Trophoblast cell (in vitro differentiated cells and primary cell): ENCODE data around the gene PTGFRN.
"Not testable (repeated sequence)": the region's sequence is repeated elsewhere in the genome, so short reads cannot be mapped to it uniquely, and the experiment has no call there.

Experiments
- DNase-seq, 2 donors: peaks; one replicate each; pipeline ENCODE4 v3.0.0-alpha.2; 2016
- H2AFZ ChIP-seq: 2 replicates; pipeline ENCODE4 v1.6.1; 2013; ENCODE audit warnings: low read length, moderate library complexity, mild to moderate bottlenecking; ENCODE audit not compliant: insufficient read depth, poor library complexity
- H2AK5ac ChIP-seq: 2 replicates; pipeline ENCODE4 v1.6.1; 2013; ENCODE audit warnings: mild to moderate bottlenecking, low read length
- H2BK120ac ChIP-seq: 2 replicates; pipeline ENCODE4 v1.6.1; 2013; ENCODE audit warnings: low read length, mild to moderate bottlenecking, moderate library complexity; ENCODE audit not compliant: insufficient read depth, poor library complexity
- H2BK12ac ChIP-seq: 2 replicates; pipeline ENCODE4 v1.6.1; 2013; ENCODE audit warnings: mild to moderate bottlenecking, low read length, moderate library complexity
- H2BK5ac ChIP-seq: 2 replicates; pipeline ENCODE4 v1.6.1; 2013; ENCODE audit warnings: low read length, low read depth, moderate library complexity, mild to moderate bottlenecking; ENCODE audit not compliant: poor library complexity
- H3K14ac ChIP-seq: 2 replicates; pipeline ENCODE4 v1.6.1; 2013; ENCODE audit warnings: mild to moderate bottlenecking, low read length
- H3K18ac ChIP-seq: 2 replicates; pipeline ENCODE4 v1.6.1; 2013; ENCODE audit warnings: mild to moderate bottlenecking, low read length
- H3K23ac ChIP-seq: 2 replicates; pipeline ENCODE4 v1.6.1; 2013; ENCODE audit warnings: low read length
- H3K27ac ChIP-seq: 2 replicates; pipeline ENCODE4 v1.5.1; 2013; ENCODE audit warnings: low read depth, mild to moderate bottlenecking, inconsistent platforms, low read length, moderate library complexity
- H3K27me3 ChIP-seq: 2 replicates; pipeline ENCODE4 v1.6.1; 2013; ENCODE audit warnings: inconsistent platforms, mild to moderate bottlenecking, low read length, moderate library complexity; ENCODE audit not compliant: insufficient read depth
- H3K36me3 ChIP-seq, 2 experiments: 1 replicate in 1 of 2; 2 replicates in 1 of 2; pipeline ENCODE4 v1.6.1; 2013; ENCODE audit warnings: low read length in 2 of 2, mild to moderate bottlenecking in 2 of 2, moderate library complexity in 1 of 2; ENCODE audit not compliant: insufficient read depth in 2 of 2, control insufficient read depth in 1 of 2
- H3K4ac ChIP-seq: 2 replicates; pipeline ENCODE4 v1.6.1; 2013; ENCODE audit warnings: low read depth, mild to moderate bottlenecking, low read length, moderate library complexity
- H3K4me1 ChIP-seq, 2 experiments: 1 replicate in 1 of 2; 2 replicates in 1 of 2; pipeline ENCODE4 v1.6.1; 2013; ENCODE audit warnings: low read length in 2 of 2, mild to moderate bottlenecking in 2 of 2, moderate library complexity in 1 of 2; ENCODE audit not compliant: insufficient read depth in 2 of 2, control insufficient read depth in 1 of 2
- H3K4me2 ChIP-seq: 2 replicates; pipeline ENCODE4 v1.6.1; 2013; ENCODE audit warnings: inconsistent platforms, mild to moderate bottlenecking, low read length, moderate library complexity
- H3K4me3 ChIP-seq: 2 replicates; pipeline ENCODE4 v1.5.1; 2013; ENCODE audit warnings: mild to moderate bottlenecking, low read depth, low read length, inconsistent platforms
- H3K79me1 ChIP-seq: one replicate; pipeline ENCODE4 v1.6.1; 2013; ENCODE audit warnings: low read length
- H3K79me2 ChIP-seq: 2 replicates; pipeline ENCODE4 v1.6.1; 2013; ENCODE audit warnings: low read length, mild to moderate bottlenecking; ENCODE audit not compliant: control insufficient read depth, insufficient read depth, poor library complexity
- H3K9ac ChIP-seq: 2 replicates; pipeline ENCODE4 v1.6.1; 2013; ENCODE audit warnings: mild to moderate bottlenecking, low read length
- H3K9me3 ChIP-seq: 2 replicates; pipeline ENCODE4 v1.6.1; 2013; ENCODE audit warnings: low read depth, mild to moderate bottlenecking, control low read depth, inconsistent platforms, low read length; ENCODE audit not compliant: insufficient read depth
- H4K12ac ChIP-seq: 2 replicates; pipeline ENCODE4 v1.6.1; 2013; ENCODE audit warnings: low read depth, mild to moderate bottlenecking, low read length, moderate library complexity
- H4K8ac ChIP-seq: 2 replicates; pipeline ENCODE4 v1.6.1; 2013; ENCODE audit warnings: low read depth, mild to moderate bottlenecking, low read length, moderate library complexity
- H4K91ac ChIP-seq: one replicate; pipeline ENCODE4 v1.6.1; 2013; ENCODE audit warnings: low read depth, mild to moderate bottlenecking, low read length, moderate library complexity
- WGBS: extraction: QIAGEN DNeasy Blood & Tissue Kit; methylation state at CpG from one replicate; pipeline ENCODE4 v1.1.7; 2013; ENCODE audit warnings: missing lambda C conversion rate; ENCODE audit not compliant: insufficient read length, insufficient coverage; ENCODE audit errors: extremely low coverage; 5-methylcytosine and 5-hydroxymethylcytosine counted together

Gene PTGFRN

DNA sequence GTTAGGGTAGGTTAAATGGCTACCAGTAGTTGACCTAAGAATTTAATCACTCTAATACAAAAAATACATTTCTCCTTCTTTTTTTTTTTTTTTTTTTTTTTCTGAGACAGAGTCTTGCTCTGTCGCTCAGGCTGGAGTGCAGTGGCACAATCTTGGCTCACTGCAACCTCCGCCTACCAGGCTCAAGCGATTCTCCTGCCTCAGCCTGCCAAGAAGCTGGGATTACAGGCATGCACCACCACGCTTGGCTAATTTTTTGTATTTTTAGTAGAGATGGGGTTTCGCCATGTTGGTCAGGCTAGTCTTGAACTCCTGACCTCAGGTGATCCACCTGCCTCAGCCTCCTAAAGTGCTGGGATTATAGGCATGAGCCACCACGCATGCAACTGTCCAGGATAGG lies 33.8 kb upstream of the PTGFRN start:
- not testable (repeated sequence) for H3K9me3 ChIP-seq, H2BK12ac ChIP-seq, H3K14ac ChIP-seq, H4K12ac ChIP-seq, H3K79me2 ChIP-seq, H2BK120ac ChIP-seq, H3K27ac ChIP-seq, H3K27me3 ChIP-seq, H3K9ac ChIP-seq, H2BK5ac ChIP-seq, H3K4ac ChIP-seq, H3K23ac ChIP-seq, H3K4me2 ChIP-seq, H3K18ac ChIP-seq, H4K91ac ChIP-seq, H3K4me3 ChIP-seq, H2AK5ac ChIP-seq, DNase-seq, H4K8ac ChIP-seq, H3K36me3 ChIP-seq, H2AFZ ChIP-seq
- Histone ChIP-seq H3K79me1 (peaks cover 28% of the 10 kb centered on the region), H3K4me1 (peaks cover 13 to 24% of the 10 kb centered on the region in 2 experiments)
- WGBS = no CpG with 5 or more reads among the region's 6 CpGs

DNA sequence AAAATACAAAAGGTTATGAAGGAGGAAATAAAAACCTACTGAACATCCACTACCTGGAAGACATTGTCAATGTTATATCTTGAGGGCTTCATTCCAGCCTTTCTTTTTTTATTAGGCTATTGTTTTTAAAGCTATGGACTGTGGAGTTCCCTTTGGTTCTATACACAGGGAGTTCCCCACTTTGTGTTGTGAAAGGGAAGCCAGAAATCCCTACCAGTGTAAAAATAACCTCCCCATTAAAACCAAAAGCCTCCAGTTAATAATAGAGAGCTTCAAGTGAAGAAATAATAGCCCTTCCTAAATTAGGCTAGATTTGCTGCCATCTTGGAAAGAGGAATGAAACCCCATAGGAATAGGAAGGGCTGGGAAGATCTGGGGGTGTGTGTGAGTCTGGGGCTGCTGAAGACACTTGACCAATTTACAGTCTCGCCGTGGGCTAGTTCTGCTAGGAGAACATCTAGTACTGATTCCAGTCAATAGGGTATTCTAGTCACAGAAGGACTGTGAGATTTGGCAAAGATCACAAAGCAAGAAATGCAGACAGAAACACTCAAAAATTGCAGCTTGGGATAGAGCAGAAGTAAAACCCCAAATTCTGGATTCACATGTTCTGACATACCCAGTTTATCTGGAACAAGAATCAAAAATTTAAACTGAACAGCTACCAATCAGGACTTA lies 32.4 kb upstream of the PTGFRN start:
- Histone ChIP-seq H3K18ac (no peak overlapping the region), H2AK5ac (no peak overlapping the region), H3K79me1 (peaks cover 29% of the 10 kb centered on the region), H3K36me3 (no peaks in the 10 kb centered on the region), H3K14ac (no peak overlapping the region), H4K12ac (no peak overlapping the region), H3K4me1 (peaks cover 14 to 24% of the 10 kb centered on the region in 2 experiments), H3K4me2 (no peak overlapping the region), H2AFZ (no peak overlapping the region), H3K9me3 (no peaks in the 10 kb centered on the region), H4K91ac (peak overlapping the region; percentile 85), H2BK120ac (peak overlapping the region; percentile 74), H3K27me3 (no peaks in the 10 kb centered on the region), H3K23ac (no peak overlapping the region), H3K27ac (peak overlapping the region; percentile 79), H3K9ac (no peak overlapping the region), H3K79me2 (peaks cover 6% of the 10 kb centered on the region), H4K8ac (no peak overlapping the region), H2BK5ac (peak overlapping the region; percentile 71), H3K4ac (no peak overlapping the region), H3K4me3 (no peak overlapping the region), H2BK12ac (peak overlapping the region; percentile 90)
- no CpG with 5 or more reads among the region's 2 CpGs for WGBS
- DNase-seq = no peak

DNA sequence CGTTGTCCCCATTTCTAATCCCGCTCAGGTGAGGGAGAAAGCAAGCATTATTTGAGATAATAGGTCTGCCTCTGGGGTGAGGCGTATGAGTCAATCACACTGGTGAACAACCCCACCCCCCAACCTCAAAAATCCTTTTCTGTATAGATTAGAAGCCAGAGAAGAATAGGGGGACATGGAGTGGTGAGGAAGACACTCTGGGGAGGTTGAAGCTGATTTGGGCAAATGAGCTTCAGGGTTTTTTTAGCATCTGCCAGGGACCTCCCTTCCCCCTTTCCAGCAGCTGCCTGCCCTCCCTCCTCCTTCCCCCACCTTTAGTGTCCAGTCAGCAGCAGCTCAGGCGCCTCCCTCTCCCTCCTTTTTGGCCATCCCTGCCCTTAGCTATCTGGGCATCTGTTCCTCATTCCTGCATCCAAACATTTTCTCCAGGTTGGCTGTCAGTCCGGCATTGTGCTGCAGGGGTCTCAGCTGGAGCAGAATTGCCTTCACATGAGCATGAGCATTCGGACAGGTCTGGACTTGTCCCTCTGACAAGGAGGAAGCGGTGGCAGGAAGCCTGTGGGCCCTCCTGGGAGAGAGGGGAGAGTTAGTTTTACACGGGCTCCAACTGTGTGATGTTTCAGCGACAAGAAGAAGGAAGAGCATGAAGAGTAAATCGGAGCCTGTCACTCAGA lies 30.8 kb upstream of the PTGFRN start:
- Histone ChIP-seq H3K4me1 (peaks cover 14 to 22% of the 10 kb centered on the region in 2 experiments), H3K9me3 (no peaks in the 10 kb centered on the region), H3K4ac (peak overlapping the region; percentile 92), H3K36me3 (no peaks in the 10 kb centered on the region), H3K27me3 (no peaks in the 10 kb centered on the region), H2AFZ (peak overlapping the region; percentile 81), H3K79me1 (peaks cover 27% of the 10 kb centered on the region), H4K12ac (peak overlapping the region; percentile 85), H2AK5ac (peak overlapping the region; percentile 89), H3K4me2 (peak overlapping the region; percentile 32), H2BK12ac (peak overlapping the region; percentile 95), H4K8ac (peak overlapping the region; percentile 82), H3K4me3 (no peak overlapping the region), H2BK120ac (peak overlapping the region; percentile 99), H4K91ac (peak overlapping the region; percentile 100), H3K23ac (no peak overlapping the region), H3K18ac (peak overlapping the region; percentile 92), H2BK5ac (peak overlapping the region; percentile 95), H3K9ac (no peak overlapping the region), H3K79me2 (peaks cover 6% of the 10 kb centered on the region), H3K27ac (peak overlapping the region; percentile 96), H3K14ac (peak overlapping the region; percentile 98)
- peak; percentile 78 to 84 for DNase-seq
- WGBS = no CpG with 5 or more reads among the region's 10 CpGs

DNA sequence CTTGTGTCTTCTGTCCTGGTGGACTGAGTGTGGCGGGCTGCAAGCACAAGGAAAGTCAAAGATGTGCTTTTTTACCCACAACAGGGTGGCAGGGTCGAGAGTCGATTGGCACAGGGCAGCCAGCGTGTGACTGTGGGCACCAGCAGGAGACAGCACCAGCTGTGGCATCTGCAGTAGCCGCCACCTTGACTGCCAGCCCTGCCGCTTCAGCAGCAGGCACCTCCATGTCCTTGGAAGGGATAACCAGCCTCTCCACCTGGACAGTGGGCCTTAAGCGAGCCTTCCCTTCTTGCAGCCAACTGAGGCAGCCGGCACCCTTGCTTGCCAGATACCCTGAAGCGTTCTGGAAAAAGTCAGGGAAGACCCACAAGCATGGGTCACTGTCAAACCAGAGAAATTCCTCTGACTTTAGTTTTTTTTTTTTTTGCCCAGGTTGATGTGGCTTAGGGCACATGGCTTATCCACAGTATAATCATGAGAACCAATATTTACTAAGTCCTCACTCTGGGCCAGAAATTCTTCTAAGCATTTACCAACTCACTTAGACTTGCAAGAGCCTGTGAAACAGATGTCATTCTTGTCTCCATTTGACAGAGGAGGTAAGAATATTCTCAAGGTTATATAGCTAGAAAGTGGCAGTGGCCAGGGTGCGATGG lies 30.1 kb upstream of the PTGFRN start:
- Histone ChIP-seq H3K79me2 (peaks cover 6% of the 10 kb centered on the region), H2BK12ac (peak overlapping the region; percentile 95), H3K9me3 (no peaks in the 10 kb centered on the region), H2BK120ac (peak overlapping the region; percentile 99), H3K14ac (peak overlapping the region; percentile 98), H2BK5ac (peak overlapping the region; percentile 95), H3K79me1 (peaks cover 27% of the 10 kb centered on the region), H3K36me3 (no peaks in the 10 kb centered on the region), H3K4me3 (no peak overlapping the region), H2AFZ (peak overlapping the region; percentile 81), H3K23ac (no peak overlapping the region), H3K4ac (peak overlapping the region; percentile 92), H4K8ac (peak overlapping the region; percentile 80), H3K27ac (peak overlapping the region; percentile 96), H3K27me3 (no peaks in the 10 kb centered on the region), H3K4me1 (peaks cover 14 to 21% of the 10 kb centered on the region in 2 experiments), H3K9ac (no peak overlapping the region), H3K4me2 (peak overlapping the region; percentile 20), H3K18ac (peak overlapping the region; percentile 92), H4K91ac (peak overlapping the region; percentile 100), H2AK5ac (peak overlapping the region; percentile 89), H4K12ac (peak overlapping the region; percentile 85)
- no CpG with 5 or more reads among the region's 10 CpGs for WGBS
- no peak for DNase-seq
